D721Med (cell line): ENCODE results near the gene STK32A.

ENCODE experiments used
- DNase-seq: peaks from one replicate; pipeline ENCODE4 v3.0.0; 2011; ENCODE audit warnings: low spot score; ENCODE audit not compliant: insufficient read length
- FAIRE-seq: peaks from 2 replicates; lab custom pipeline; 2011; peaks lifted over from hg19 to GRCh38; lab: Jason Lieb, UNC
- CTCF ChIP-seq: IDR thresholded peaks from 2 replicates; pipeline ENCODE4 v1.5.1; 2012; ENCODE audit warnings: mild to moderate bottlenecking, control low read depth; ENCODE audit not compliant: insufficient read depth; ENCODE audit errors: missing control alignments

Gene STK32A

GRCh38 chr5:147321569-147321968, 86.7 kb downstream of the STK32A start:
- FAIRE-seq (no peak), DNase-seq (no peak)
- TF ChIP-seq CTCF: no peak

- DNase-seq (no peak), FAIRE-seq (no peak)
- TF ChIP-seq CTCF: no peak
These were observed 92.6 kb downstream of the STK32A start for GRCh38 chr5:147327421-147327820.

GRCh38 chr5:147327905-147328304, 93.1 kb downstream of the STK32A start:
- FAIRE-seq (no peak), DNase-seq (no peak)
- TF ChIP-seq CTCF: no peak

- no peak for TF ChIP-seq CTCF
- DNase-seq (no peak), FAIRE-seq (no peak)
These were observed 97.8 kb downstream of the STK32A start for GRCh38 chr5:147332658-147333057.

- DNase-seq: no peak
- no peak for TF ChIP-seq CTCF
- FAIRE-seq: no peak
These were observed 102.0 kb downstream of the STK32A start for GRCh38 chr5:147336876-147337275.

GRCh38 chr5:147339313-147339712, 104.5 kb downstream of the STK32A start:
- DNase-seq (no peak), FAIRE-seq (no peak)
- TF ChIP-seq CTCF: no peak

GRCh38 chr5:147340941-147341340, 106.1 kb downstream of the STK32A start:
- no peak for DNase-seq
- no peak for FAIRE-seq
- no peak for TF ChIP-seq CTCF
